Measurements from ENCODE around the gene COL26A1. TPM values are rescaled to one million over a fixed set of nuclear protein-coding genes. Genes with fewer than 3 reads are reported as not detected.

The COL26A1 gene
- total RNA-seq, 1 experiment from 2014 or later: 42.6 TPM

- H3K4me2 ChIP-seq (ENCODE audit: insufficient read depth, insufficient read length, low read length): no peak overlapping the region
- H3K14ac ChIP-seq (ENCODE audit: insufficient read depth, low read length): no peak overlapping the region
- DNase-seq: no peak
- Mint-ChIP-seq H3K27me3 (ENCODE audit: low read depth) (no peaks in the 10 kb centered on the region), H3K36me3 (ENCODE audit: insufficient read depth in 1 of 3, low read depth in 3 of 3) (peaks cover 32 to 62% (median 51%) of the 10 kb centered on the region in 3 experiments), H3K9me3 (peaks cover 10 to 14% of the 10 kb centered on the region in 2 experiments), H3K4me1 (peaks cover 17 to 19% of the 10 kb centered on the region in 2 experiments), H3K4me3 (no peak overlapping the region), H3K27ac (peak overlapping the region in 2 of 3 experiments; percentile 18 to 80; a peak in 4 of 7 replicates)
- no peaks in the 10 kb centered on the region for H4K20me1 ChIP-seq (ENCODE audit: control insufficient read depth, insufficient read depth, insufficient read length)
- H4K8ac ChIP-seq (replicated peaks; ENCODE audit: insufficient read length, low read depth, low read length): no peak overlapping the region
- no CpG with 5 or more reads among the region's 4 CpGs for WGBS (ENCODE audit: extremely low coverage, insufficient read length, low lambda C conversion rate)
- no peak overlapping the region for H3K56ac ChIP-seq (ENCODE audit: insufficient read length, low read depth, low read length)
- no peaks in the 10 kb centered on the region for H3K79me2 ChIP-seq (ENCODE audit: insufficient read depth, low read length)
- H2BK120ac ChIP-seq (ENCODE audit: low read depth, low read length, poor library complexity, severe bottlenecking): no peak overlapping the region
- no peak overlapping the region for H2BK20ac ChIP-seq (ENCODE audit: low read depth, low read length, poor library complexity, severe bottlenecking)
- H3K23ac ChIP-seq (ENCODE audit: insufficient read length, low read depth, low read length): no peak overlapping the region
- H3K9me3 ChIP-seq (ENCODE audit: control insufficient read depth, low read depth, low read length): peaks cover 8% of the 10 kb centered on the region
- H3K4ac ChIP-seq (ENCODE audit: low read depth, low read length): no peak overlapping the region
- H3K4me1 ChIP-seq (ENCODE audit: insufficient read depth, low read length): 0 out of 2 replicates have a peak, but pooled peaks cover 3% of the 10 kb centered on the region
- no peak for TF ChIP-seq CTCF (conservative IDR thresholded peaks at IDR 0.05)
- H4K5ac ChIP-seq (ENCODE audit: insufficient read length, low read depth, low read length): no peak overlapping the region
- no peak overlapping the region for H2AFZ ChIP-seq (ENCODE audit: low read length)
- no peak overlapping the region for H3T11ph ChIP-seq (ENCODE audit: low read length)
- H3K18ac ChIP-seq (ENCODE audit: insufficient read length, low read depth, low read length): no peak overlapping the region
- H4K91ac ChIP-seq (ENCODE audit: insufficient read length, low read depth, low read length): no peak overlapping the region
- no peak overlapping the region for H3K27ac ChIP-seq (ENCODE audit: insufficient read length, low read depth, low read length)
- no peaks in the 10 kb centered on the region for H3K79me1 ChIP-seq (ENCODE audit: insufficient read depth, low read depth, low read length, poor library complexity, severe bottlenecking)
- no peak overlapping the region for H2BK15ac ChIP-seq (ENCODE audit: low read depth, low read length)
- no peak overlapping the region for H2BK12ac ChIP-seq (ENCODE audit: insufficient read length, low read depth, low read length)
- H3K27me3 ChIP-seq (ENCODE audit: insufficient read depth, low read length): no peaks in the 10 kb centered on the region
- H3K9ac ChIP-seq (ENCODE audit: extremely low read depth, insufficient read length, low read length): no peak overlapping the region
- no peaks in the 10 kb centered on the region for H3K23me2 ChIP-seq (ENCODE audit: insufficient read length, low read depth, low read length, poor library complexity, severe bottlenecking)
- H2AK5ac ChIP-seq (ENCODE audit: insufficient read length, low read length): no peak overlapping the region
- H2BK5ac ChIP-seq (ENCODE audit: insufficient read length, low read length): no peak overlapping the region
These were observed 14.6 kb downstream of the COL26A1 start for GRCh38 chr7:101377189-101377736.
